ENCODE results near the gene PEX11B. TPM values are rescaled to one million over a fixed set of nuclear protein-coding genes. Genes with fewer than 3 reads are reported as not detected.

Gene PEX11B
- total RNA-seq, 3 donors from 2014 or later (not counting 1 experiment from before 2014, with no cell fraction given) = 20.6 to 26.0 (median 24.9) TPM

- no peak for DNase-seq
- 96% methylated on average over 3 of the region's 3 CpGs for WGBS (ENCODE audit: insufficient coverage)
- no peak for TF ChIP-seq CTCF (IDR thresholded peaks at IDR 0.05)
- H3K27ac ChIP-seq (ENCODE audit: low read length) = no peak overlapping the region
- Mint-ChIP-seq H3K9me3 (no peaks in the 10 kb centered on the region), H3K27ac (no peak overlapping the region), H3K4me3 (no peak overlapping the region), H3K36me3 (no peaks in the 10 kb centered on the region), H3K4me1 (no peaks in the 10 kb centered on the region), H3K27me3 (ENCODE audit: low read depth in 2 of 2) (no peaks in the 10 kb centered on the region)
- ATAC-seq = no peak
- no peaks in the 10 kb centered on the region for H3K9me3 ChIP-seq (ENCODE audit: control insufficient read depth, insufficient read depth, low read length)
- H3K4me1 ChIP-seq (ENCODE audit: control insufficient read depth, insufficient read depth, low read length) = no peaks in the 10 kb centered on the region
- no peaks in the 10 kb centered on the region for H3K27me3 ChIP-seq (ENCODE audit: control insufficient read depth, insufficient read depth, low read length)
- no peak overlapping the region for H3K4me3 ChIP-seq (ENCODE audit: low read length)
- H3K36me3 ChIP-seq (ENCODE audit: control insufficient read depth, insufficient read depth, low read length) = no peaks in the 10 kb centered on the region
- intact Hi-C loops (cut with micrococcal nuclease) = no loop called here
These were observed 25.9 kb downstream of the PEX11B start for GRCh38 chr1:145892486-145893087.

GRCh38 chr1:145891587-145892485, 26.7 kb downstream of the PEX11B start:
- Mint-ChIP-seq H3K36me3 (no peaks in the 10 kb centered on the region), H3K27ac (no peak overlapping the region), H3K27me3 (ENCODE audit: low read depth in 2 of 2) (no peaks in the 10 kb centered on the region), H3K4me3 (no peak overlapping the region), H3K4me1 (no peaks in the 10 kb centered on the region), H3K9me3 (no peaks in the 10 kb centered on the region)
- 11% methylated on average over 3 of the region's 6 CpGs for WGBS (ENCODE audit: insufficient coverage)
- H3K9me3 ChIP-seq (ENCODE audit: control insufficient read depth, insufficient read depth, low read length) = no peaks in the 10 kb centered on the region
- H3K27ac ChIP-seq (ENCODE audit: low read length) = no peak overlapping the region
- peak; percentile 63 to 76 (median 63) for ATAC-seq
- intact Hi-C loops (cut with micrococcal nuclease) = no loop called here
- TF ChIP-seq CTCF (IDR thresholded peaks at IDR 0.05) = peak; percentile 72
- no peaks in the 10 kb centered on the region for H3K36me3 ChIP-seq (ENCODE audit: control insufficient read depth, insufficient read depth, low read length)
- H3K4me1 ChIP-seq (ENCODE audit: control insufficient read depth, insufficient read depth, low read length) = no peaks in the 10 kb centered on the region
- H3K4me3 ChIP-seq (ENCODE audit: low read length) = no peak overlapping the region
- peak; percentile 35 to 70 for DNase-seq
- no peaks in the 10 kb centered on the region for H3K27me3 ChIP-seq (ENCODE audit: control insufficient read depth, insufficient read depth, low read length)

- intact Hi-C loops (cut with micrococcal nuclease) = no loop called here
These were observed 27.4 kb downstream of the PEX11B start for GRCh38 chr1:145891143-145891542.

More at GRCh38 chr1:145891143-145891542, 27.4 kb downstream of the PEX11B start:
- no peaks in the 10 kb centered on the region for H3K36me3 ChIP-seq (ENCODE audit: control insufficient read depth, insufficient read depth, low read length)
- Mint-ChIP-seq H3K4me1 (no peaks in the 10 kb centered on the region), H3K9me3 (no peaks in the 10 kb centered on the region), H3K4me3 (no peak overlapping the region), H3K27ac (no peak overlapping the region), H3K27me3 (ENCODE audit: low read depth in 2 of 2) (no peaks in the 10 kb centered on the region), H3K36me3 (no peaks in the 10 kb centered on the region)
- DNase-seq (no peak), ATAC-seq (no peak)
- H3K9me3 ChIP-seq (ENCODE audit: control insufficient read depth, insufficient read depth, low read length) = no peaks in the 10 kb centered on the region
- WGBS (ENCODE audit: insufficient coverage) = no CpG with 5 or more reads among the region's 1 CpG
- H3K4me1 ChIP-seq (ENCODE audit: control insufficient read depth, insufficient read depth, low read length) = peaks cover 4% of the 10 kb centered on the region
- no peaks in the 10 kb centered on the region for H3K27me3 ChIP-seq (ENCODE audit: control insufficient read depth, insufficient read depth, low read length)
- no peak for TF ChIP-seq CTCF (IDR thresholded peaks at IDR 0.05)
- no peak overlapping the region for H3K4me3 ChIP-seq (ENCODE audit: low read length)
- no peak overlapping the region for H3K27ac ChIP-seq (ENCODE audit: low read length)

All from natural killer cell (primary cell).